ENCODE measurements around the gene HSD17B12. TPM values are rescaled to one million over a fixed set of nuclear protein-coding genes. Genes with fewer than 3 reads are reported as not detected.

Gene HSD17B12
- total RNA-seq, 1 donor from 2014 or later: 58.3 TPM

DNA sequence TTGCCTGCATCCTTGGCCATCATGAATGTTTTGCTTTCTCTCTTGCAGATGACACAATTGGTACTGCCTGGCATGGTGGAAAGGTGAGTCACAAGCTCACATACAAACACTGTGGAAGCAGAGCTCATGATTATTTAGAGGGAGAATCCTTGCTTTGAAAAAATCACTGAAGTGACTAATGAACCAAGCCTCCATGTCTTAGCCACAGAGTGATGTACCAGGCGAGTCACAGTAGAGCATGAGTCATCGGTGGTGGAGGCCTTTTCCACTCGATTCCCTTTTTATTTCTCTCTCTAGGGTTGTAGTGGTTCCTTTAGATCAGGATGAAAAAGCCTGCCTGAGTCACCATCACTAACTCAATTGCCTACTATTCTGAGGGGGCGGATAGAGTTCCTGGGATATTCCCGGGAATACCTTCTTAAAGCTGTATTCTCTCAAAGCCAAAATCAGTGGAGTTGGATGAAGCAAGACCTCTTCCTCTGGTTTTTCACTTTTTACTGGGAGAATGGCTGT is 150.4 kb downstream of the HSD17B12 start:
- peaks cover 17% of the 10 kb centered on the region for H3K36me3 Mint-ChIP-seq (ENCODE audit: low read depth)
- CTCF ChIA-PET: interaction anchor here (2.0 kb wide), 1 partner anchor 21 kb away, joined by 5 read pairs; no protein-coding TSS in a partner anchor
- ATAC-seq (ENCODE audit: low read depth): peak; percentile 60
- no peak overlapping the region for H3K27ac Mint-ChIP-seq
- no peak for DNase-seq
- POLR2A ChIA-PET: no interaction called here
- TF ChIP-seq, protein P1, sequence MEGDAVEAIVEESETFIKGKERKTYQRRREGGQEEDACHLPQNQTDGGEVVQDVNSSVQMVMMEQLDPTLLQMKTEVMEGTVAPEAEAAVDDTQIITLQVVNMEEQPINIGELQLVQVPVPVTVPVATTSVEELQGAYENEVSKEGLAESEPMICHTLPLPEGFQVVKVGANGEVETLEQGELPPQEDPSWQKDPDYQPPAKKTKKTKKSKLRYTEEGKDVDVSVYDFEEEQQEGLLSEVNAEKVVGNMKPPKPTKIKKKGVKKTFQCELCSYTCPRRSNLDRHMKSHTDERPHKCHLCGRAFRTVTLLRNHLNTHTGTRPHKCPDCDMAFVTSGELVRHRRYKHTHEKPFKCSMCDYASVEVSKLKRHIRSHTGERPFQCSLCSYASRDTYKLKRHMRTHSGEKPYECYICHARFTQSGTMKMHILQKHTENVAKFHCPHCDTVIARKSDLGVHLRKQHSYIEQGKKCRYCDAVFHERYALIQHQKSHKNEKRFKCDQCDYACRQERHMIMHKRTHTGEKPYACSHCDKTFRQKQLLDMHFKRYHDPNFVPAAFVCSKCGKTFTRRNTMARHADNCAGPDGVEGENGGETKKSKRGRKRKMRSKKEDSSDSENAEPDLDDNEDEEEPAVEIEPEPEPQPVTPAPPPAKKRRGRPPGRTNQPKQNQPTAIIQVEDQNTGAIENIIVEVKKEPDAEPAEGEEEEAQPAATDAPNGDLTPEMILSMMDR (IDR thresholded peaks at IDR 0.05): no peak
- H3K9me3 Mint-ChIP-seq: no peaks in the 10 kb centered on the region
- peaks cover 5% of the 10 kb centered on the region for H3K4me1 Mint-ChIP-seq
- no peaks in the 10 kb centered on the region for H3K27me3 Mint-ChIP-seq
- intact Hi-C loops (cut with micrococcal nuclease): no loop called here
- no peak overlapping the region for H3K4me3 Mint-ChIP-seq

DNA sequence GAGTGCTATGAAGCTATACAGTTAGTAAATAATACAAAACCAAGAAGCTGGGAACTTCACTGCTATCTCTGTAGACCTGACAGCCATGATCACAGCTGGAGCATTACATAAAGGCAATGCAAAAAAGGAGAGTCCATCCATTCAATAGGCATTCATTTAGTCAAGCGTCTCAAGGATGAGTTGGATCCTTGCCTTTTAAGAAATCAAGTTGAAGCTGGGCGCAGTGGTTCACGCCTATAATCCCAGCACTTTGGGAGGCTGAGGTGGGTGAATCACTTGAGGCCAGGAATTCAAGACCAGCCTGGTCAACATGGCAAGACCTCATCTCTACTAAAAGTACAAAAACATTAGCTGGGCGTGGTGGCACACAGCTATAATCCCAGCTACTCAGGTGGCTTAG is 152.0 kb downstream of the HSD17B12 start:
- peaks cover 16% of the 10 kb centered on the region for H3K36me3 Mint-ChIP-seq (ENCODE audit: low read depth)
- no peak overlapping the region for H3K4me3 Mint-ChIP-seq
- ChIA-PET POLR2A (no interaction called here), CTCF (no interaction called here)
- intact Hi-C loops (cut with micrococcal nuclease): no loop called here
- peaks cover 5% of the 10 kb centered on the region for H3K4me1 Mint-ChIP-seq
- ATAC-seq (ENCODE audit: low read depth) (no peak), DNase-seq (no peak)
- TF ChIP-seq, protein P1 (IDR thresholded peaks at IDR 0.05): no peak
- no peaks in the 10 kb centered on the region for H3K27me3 Mint-ChIP-seq
- no peak overlapping the region for H3K27ac Mint-ChIP-seq
- H3K9me3 Mint-ChIP-seq: no peaks in the 10 kb centered on the region

DNA sequence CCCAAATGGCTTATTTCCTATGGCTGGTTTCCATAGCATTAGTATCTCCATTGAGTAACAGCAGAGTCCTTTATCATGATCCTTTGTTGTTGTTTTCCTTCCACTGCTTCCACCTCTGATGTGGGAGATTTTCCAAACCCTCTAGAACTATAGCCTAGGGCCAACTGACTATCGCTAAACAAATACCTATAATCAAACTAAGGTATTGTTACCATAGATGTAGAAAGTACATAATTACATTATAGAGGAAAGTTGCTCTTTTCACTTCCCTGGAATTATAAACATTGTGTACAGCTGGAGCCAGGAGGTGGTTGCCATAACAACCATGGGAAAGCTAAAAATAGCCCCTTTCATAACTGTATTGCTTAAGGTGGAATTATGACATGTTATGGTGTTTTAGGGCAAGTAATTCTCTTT is 153.1 kb downstream of the HSD17B12 start:
- no peaks in the 10 kb centered on the region for H3K9me3 Mint-ChIP-seq
- peaks cover 5% of the 10 kb centered on the region for H3K4me1 Mint-ChIP-seq
- CTCF ChIA-PET: no interaction called here
- H3K27ac Mint-ChIP-seq: no peak overlapping the region
- TF ChIP-seq, protein P1 (IDR thresholded peaks at IDR 0.05): no peak
- DNase-seq (no peak), ATAC-seq (ENCODE audit: low read depth) (no peak)
- no peak overlapping the region for H3K4me3 Mint-ChIP-seq
- POLR2A ChIA-PET: no interaction called here
- intact Hi-C loops (cut with micrococcal nuclease): no loop called here
- peaks cover 26% of the 10 kb centered on the region for H3K36me3 Mint-ChIP-seq (ENCODE audit: low read depth)
- H3K27me3 Mint-ChIP-seq: no peaks in the 10 kb centered on the region

DNA sequence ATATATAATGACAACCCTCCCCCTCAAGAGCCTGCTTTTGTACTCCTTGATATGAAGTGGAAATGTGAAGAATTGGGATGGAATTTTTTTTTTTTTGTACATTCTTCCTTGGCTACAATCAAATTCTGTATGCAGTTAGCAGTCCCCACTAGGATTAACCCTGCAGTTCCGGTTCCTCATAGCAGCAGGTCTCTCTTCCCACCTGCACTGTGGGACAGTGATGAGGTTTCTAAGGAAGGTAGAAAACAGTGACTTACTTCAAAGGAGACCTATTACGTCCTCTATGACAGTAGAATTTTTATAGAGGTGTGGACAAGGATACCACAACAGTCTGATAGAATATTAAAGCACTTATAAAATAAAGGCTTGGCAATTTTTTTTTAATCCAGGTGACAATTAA is 153.7 kb downstream of the HSD17B12 start:
- TF ChIP-seq, protein P1 (IDR thresholded peaks at IDR 0.05): no peak
- H3K4me1 Mint-ChIP-seq: peaks cover 5% of the 10 kb centered on the region
- intact Hi-C loops (cut with micrococcal nuclease): no loop called here
- ChIA-PET CTCF (no interaction called here), POLR2A (interaction anchor here (0.6 kb wide), 1 partner anchor 393 kb away, joined by 6 read pairs; no protein-coding TSS in a partner anchor)
- H3K9me3 Mint-ChIP-seq: no peaks in the 10 kb centered on the region
- ATAC-seq (ENCODE audit: low read depth) (no peak), DNase-seq (no peak)
- H3K4me3 Mint-ChIP-seq: no peak overlapping the region
- H3K27ac Mint-ChIP-seq: no peak overlapping the region
- H3K36me3 Mint-ChIP-seq (ENCODE audit: low read depth): peaks cover 32% of the 10 kb centered on the region
- H3K27me3 Mint-ChIP-seq: no peaks in the 10 kb centered on the region

DNA sequence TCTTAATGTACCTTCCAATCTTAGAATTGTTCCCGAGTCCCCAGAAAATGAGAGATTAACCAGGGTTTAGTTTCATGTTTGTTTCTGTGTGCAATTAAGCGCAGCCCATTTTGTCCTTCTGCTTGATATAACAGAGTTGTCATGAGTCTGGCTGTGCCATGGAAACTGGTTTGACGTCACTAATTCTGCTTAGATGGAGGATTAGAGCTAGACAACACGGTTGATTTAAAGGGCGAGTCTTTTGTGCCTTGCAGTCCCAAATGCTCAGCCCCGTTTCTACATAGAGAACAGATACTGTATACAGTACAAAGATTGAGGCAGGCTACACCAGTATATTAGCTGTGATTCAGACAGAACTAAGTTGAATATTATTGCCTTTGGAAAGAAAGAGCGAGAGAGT is 154.6 kb downstream of the HSD17B12 start:
- ATAC-seq (ENCODE audit: low read depth) (no peak), DNase-seq (no peak)
- H3K27ac Mint-ChIP-seq: no peak overlapping the region
- H3K4me3 Mint-ChIP-seq: no peak overlapping the region
- TF ChIP-seq, protein P1 (IDR thresholded peaks at IDR 0.05): no peak
- peaks cover 39% of the 10 kb centered on the region for H3K36me3 Mint-ChIP-seq (ENCODE audit: low read depth)
- ChIA-PET CTCF (no interaction called here), POLR2A (interaction anchor here (0.6 kb wide), 1 partner anchor 394 kb away, joined by 6 read pairs; no protein-coding TSS in a partner anchor)
- intact Hi-C loops (cut with micrococcal nuclease): no loop called here
- peaks cover 5% of the 10 kb centered on the region for H3K4me1 Mint-ChIP-seq
- H3K9me3 Mint-ChIP-seq: no peaks in the 10 kb centered on the region
- H3K27me3 Mint-ChIP-seq: no peaks in the 10 kb centered on the region
